ENCODE data around the gene CEP152.
A peak's percentile ranks its signal among the peaks of the same experiment; 100 is the strongest.
"Not testable (repeated sequence)": the region's sequence is repeated elsewhere in the genome, so short reads cannot be mapped to it uniquely, and the experiment has no call there.

CEP152 gene

GRCh38 chr15:48805591-48805990 is 5.3 kb downstream of the CEP152 start:
- no peak for DNase-seq (ENCODE audit: low read depth in 2 of 2)

- DNase-seq (ENCODE audit: low read depth in 2 of 2) = no peak
Measured at GRCh38 chr15:48803877-48804276, 7.0 kb downstream of the CEP152 start.

GRCh38 chr15:48802867-48803266 is 8.0 kb downstream of the CEP152 start:
- peak; percentile 67 to 68 for DNase-seq (ENCODE audit: low read depth in 2 of 2)

DNA sequence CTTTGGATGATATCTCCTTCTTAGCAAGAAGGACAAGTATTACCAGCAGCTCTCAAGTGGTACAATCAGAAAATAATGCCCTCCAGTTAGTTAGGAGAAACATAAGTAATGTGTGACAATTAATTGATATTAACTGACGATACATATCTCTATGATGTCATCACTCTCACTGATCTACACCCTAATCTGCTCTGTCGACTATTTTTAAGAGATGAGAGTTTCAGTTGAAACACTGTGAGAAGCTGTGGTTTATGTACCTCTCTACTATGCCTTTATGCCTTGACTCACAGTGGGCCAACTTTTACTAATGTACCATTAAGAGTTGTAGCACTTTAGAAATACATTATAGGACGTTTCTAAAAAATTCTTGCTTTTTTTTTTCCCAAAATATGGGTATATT is 8.6 kb downstream of the CEP152 start:
- DNase-seq (ENCODE audit: low read depth in 2 of 2) = no peak

GRCh38 chr15:48800811-48801455 is 9.9 kb downstream of the CEP152 start:
- DNase-seq (ENCODE audit: low read depth in 2 of 2) = peak in 1 of 2 experiments; percentile 9

- no peak for DNase-seq (ENCODE audit: low read depth in 2 of 2)
Measured at GRCh38 chr15:48800245-48800644, 10.6 kb downstream of the CEP152 start.

DNA sequence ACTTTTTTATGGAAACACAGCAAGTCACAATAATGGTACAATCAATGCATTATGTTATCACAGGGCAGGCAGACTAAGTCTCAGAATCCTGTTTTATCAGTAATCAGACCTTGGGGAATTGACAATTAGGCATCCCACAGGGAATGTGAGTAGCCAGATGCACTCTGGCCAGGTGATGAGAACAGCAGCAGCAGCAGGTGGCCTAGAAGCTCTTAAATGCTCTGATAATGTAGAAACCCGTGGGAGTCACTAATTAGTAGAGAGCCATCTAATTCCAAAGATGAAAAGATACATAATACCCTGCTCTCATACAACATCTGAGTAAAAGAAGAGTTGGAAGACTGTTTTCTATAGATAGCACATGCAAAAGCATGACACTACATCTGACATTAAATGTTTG is 12.6 kb downstream of the CEP152 start:
- DNase-seq (ENCODE audit: low read depth in 2 of 2) = no peak

GRCh38 chr15:48796930-48797329 is 13.9 kb downstream of the CEP152 start:
- DNase-seq (ENCODE audit: low read depth in 2 of 2) = no peak

- DNase-seq (ENCODE audit: low read depth in 2 of 2) = no peak
Measured at GRCh38 chr15:48796521-48796920, 14.3 kb downstream of the CEP152 start.

DNA sequence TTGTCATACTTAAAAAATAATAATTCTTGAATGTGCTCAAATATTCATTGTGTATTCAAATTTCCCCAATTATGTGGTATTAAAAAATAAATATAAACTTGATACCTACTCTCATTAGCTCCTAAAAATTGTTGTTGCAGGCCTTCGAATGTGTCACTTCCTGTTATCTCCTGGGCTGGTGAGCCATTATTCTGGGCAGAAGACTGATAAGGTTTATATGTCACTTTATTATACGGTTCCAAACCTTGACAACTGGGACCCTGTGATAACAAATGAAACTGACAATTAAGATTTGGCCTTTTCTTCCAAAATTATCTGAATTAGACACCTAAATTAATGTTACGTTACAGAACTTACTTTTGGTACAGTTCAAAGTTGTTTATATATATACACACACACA is 15.0 kb downstream of the CEP152 start:
- no peak for DNase-seq (ENCODE audit: low read depth in 2 of 2)

GRCh38 chr15:48794697-48795134 is 16.2 kb downstream of the CEP152 start:
- no peak for DNase-seq (ENCODE audit: low read depth in 2 of 2)

GRCh38 chr15:48792408-48792807 is 18.5 kb downstream of the CEP152 start:
- DNase-seq (ENCODE audit: low read depth in 2 of 2) = no peak

GRCh38 chr15:48790466-48791115 is 20.3 kb downstream of the CEP152 start:
- not testable (repeated sequence) for DNase-seq (ENCODE audit: low read depth in 2 of 2)

DNA sequence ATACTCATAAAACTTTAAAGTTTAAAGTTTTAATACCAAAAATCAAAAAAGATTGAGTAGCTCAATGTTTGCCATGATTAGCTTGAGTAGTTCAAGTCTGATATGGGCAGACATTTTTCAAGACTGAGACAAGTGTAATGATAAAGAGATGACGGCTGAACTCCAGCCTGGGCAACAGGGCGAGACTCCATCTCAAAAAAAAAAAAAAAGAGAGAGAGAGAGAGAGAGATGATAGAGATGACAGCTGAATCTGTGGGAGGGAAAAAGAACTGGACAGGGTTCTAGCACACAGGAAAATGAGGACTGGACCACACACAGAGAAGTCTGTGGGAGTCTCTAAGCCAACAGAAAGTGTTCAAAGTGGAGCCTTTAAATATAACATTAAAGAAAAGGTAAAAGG is 25.2 kb downstream of the CEP152 start:
- DNase-seq (ENCODE audit: low read depth in 2 of 2) = no peak

- no peak for DNase-seq (ENCODE audit: low read depth in 2 of 2)
Measured at GRCh38 chr15:48785195-48785594, 25.7 kb downstream of the CEP152 start.

DNA sequence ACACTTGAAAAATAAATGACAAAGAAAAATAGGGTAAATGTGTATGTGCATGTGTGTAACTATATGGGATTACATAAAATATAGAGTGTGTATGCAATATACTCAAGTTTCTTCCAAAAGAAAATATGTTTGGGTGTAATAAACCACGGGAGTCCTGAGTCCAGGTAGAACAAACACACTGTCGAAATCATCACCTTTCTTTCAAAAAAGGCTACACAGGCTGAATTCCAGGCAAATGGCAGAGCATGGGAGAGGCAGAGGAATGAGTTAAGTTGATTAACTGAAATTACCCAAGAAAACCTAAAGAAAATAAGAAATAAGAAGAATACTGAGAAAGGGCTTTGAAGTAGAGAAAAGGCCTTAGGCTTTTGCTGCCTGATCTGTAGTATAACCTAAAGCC is 26.1 kb downstream of the CEP152 start:
- no peak for DNase-seq (ENCODE audit: low read depth in 2 of 2)

GRCh38 chr15:48782911-48783310 is 28.0 kb downstream of the CEP152 start:
- DNase-seq (ENCODE audit: low read depth in 2 of 2) = no peak

- no peak for DNase-seq (ENCODE audit: low read depth in 2 of 2)
Measured at GRCh38 chr15:48781481-48782081, 29.3 kb downstream of the CEP152 start.

- no peak for DNase-seq (ENCODE audit: low read depth in 2 of 2)
Measured at GRCh38 chr15:48781017-48781416, 29.9 kb downstream of the CEP152 start.

DNA sequence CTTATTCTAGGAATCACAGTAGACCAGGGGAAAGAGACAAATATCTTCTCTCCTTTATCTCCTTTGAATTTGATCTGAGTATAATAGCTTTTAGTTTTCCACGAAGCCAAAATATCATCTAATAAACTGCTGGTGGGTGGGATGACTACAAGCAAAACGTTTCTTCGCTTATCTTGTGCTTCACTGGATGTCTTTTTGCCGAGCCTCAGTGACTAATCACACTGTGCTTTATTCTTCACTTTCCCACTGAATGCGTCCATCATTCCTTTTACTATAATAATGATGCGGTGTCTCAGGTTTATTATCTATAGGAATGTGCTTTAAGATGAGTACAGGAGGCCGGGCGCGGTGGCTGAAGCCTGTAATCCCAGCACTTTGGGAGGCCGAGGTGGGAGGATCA is 32.5 kb downstream of the CEP152 start:
- no peak for DNase-seq (ENCODE audit: low read depth in 2 of 2)

DNA sequence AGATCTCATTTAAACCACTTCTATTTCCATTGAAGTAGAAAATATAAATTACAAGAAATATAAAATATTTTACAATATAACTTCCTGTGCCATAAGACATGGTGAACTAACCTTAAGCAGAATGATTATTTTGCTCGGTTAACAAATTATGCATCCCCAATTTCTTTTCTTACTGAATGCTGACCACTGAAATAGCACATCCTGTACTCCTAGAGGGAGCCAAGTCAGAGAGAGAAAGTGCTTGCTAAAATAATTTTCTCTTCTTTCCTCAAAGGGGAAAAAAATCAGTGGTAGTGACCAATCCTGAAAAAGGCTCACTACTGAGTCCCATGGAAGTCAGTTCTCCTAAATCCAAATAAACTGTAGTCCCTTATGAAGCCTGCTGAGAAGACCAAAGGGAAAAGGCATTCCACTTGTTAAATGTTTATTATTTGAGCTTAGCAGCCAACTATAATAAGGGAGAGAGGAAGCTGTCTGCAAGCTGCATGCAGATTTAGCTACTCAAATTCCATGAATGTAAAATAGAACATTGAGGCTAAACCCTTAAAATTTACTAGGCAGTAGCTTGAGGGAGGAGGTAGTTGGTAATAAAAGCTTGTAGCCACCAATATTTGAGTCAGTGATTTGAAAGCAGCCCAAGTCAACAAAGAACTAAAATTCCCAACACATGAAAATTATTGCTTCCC is 33.1 kb downstream of the CEP152 start:
- no peak for DNase-seq (ENCODE audit: low read depth in 2 of 2)

DNA sequence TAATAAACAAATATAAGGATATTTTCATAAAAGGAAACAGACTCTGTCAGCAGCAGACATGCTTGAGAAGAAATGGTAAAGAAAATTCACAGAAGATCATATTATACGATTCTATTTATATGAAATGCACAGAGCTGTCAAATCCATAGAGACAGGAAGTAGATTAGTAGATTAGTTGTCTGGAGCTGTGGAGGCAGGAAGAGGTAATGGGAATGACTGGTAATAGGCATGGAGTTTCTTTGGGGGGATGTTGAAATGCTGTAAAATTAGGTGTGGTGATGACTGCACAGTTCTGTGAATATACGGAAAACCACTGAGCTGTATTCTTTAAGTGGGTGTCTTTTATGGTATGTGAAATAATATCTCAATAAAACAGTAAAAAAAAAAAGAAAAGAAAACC is 35.3 kb downstream of the CEP152 start:
- DNase-seq (ENCODE audit: low read depth in 2 of 2) = no peak

DNA sequence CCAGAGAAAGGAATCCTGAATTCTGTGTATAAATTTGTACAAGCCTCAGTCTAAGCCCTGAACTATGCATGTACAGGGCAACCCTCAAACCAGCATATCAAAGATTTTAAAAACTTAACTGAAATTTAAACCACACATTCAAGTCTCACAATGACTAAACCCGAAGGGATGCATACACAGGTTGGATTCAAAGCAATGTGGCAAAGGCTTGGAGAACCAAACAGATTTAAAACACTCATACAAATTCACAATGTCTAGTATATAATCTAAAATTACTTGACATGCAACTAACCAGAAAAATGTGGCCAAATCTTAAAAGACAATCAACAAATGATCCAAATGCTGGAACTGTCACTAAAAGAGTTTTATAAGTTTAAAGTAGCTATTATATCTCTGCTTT is 36.4 kb downstream of the CEP152 start:
- DNase-seq (ENCODE audit: low read depth in 2 of 2) = no peak

All from fibroblast of skin of left biceps (primary cell).